Stomach (tissue), 9 donors: ENCODE results near the gene TMEM8B. TPM values are rescaled to one million over a fixed set of nuclear protein-coding genes. Genes with fewer than 3 reads are reported as not detected.
"Not testable (repeated sequence)": the region's sequence is repeated elsewhere in the genome, so short reads cannot be mapped to it uniquely, and the experiment has no call there.

Experiments
- DNase-seq, 2 donors: peaks; one replicate each; pipeline versions ENCODE4 v3.0.0 to v3.0.0-alpha.2; 2013 to 2019
- H3K27ac ChIP-seq, 5 donors: fragments of 200-600 bp in 4 of 5; sonication (generic) in 4 of 5; one replicate each; pipeline ENCODE4 v1.5.1; 2013 to 2019; ENCODE audit warnings: mild to moderate bottlenecking in 1 of 5, moderate library complexity in 1 of 5
- H3K27me3 ChIP-seq, 3 donors: fragments of 200-600 bp; sonication (generic); one replicate each; pipeline ENCODE4 v1.5.1; 2017 to 2019; ENCODE audit warnings: mixed run types in 1 of 3
- H3K36me3 ChIP-seq, 4 donors: fragments of 200-600 bp; sonication (generic); 1 replicate in 3 of 4; 2 replicates in 1 of 4; pipeline ENCODE4 v1.5.1; 2016 to 2019
- H3K4me1 ChIP-seq, 4 donors: fragments of 200-600 bp; sonication (generic); one replicate each; pipeline ENCODE4 v1.5.1; 2016 to 2019
- H3K4me3 ChIP-seq, 4 donors: fragments of 200-600 bp; sonication (generic) in 3 of 4; one replicate each; pipeline ENCODE4 v1.5.1; 2016 to 2019; ENCODE audit warnings: mild to moderate bottlenecking in 1 of 4
- H3K9me3 ChIP-seq, 4 donors: fragments of 200-600 bp; sonication (generic); one replicate each; pipeline ENCODE4 v1.5.1; 2016 to 2019
- CTCF ChIP-seq, 7 experiments: fragments of 450-650 bp in 4 of 7; fragments of 200-600 bp in 3 of 7; sonication (generic) in 3 of 7; IDR thresholded peaks; one replicate each; pipeline ENCODE4 v1.5.1; 2016 to 2019; ENCODE audit warnings: antibody characterized with exemption in 7 of 7, control low read depth in 2 of 7, mild to moderate bottlenecking in 1 of 7
- EP300 ChIP-seq: sonication (generic); formaldehyde crosslinking; IDR thresholded peaks from one replicate; pipeline ENCODE4 v1.6.1; 2017; ENCODE audit warnings: antibody characterized with exemption
- POLR2A ChIP-seq, 4 donors: fragments of 450-650 bp; IDR thresholded peaks; one replicate each; pipeline ENCODE4 v1.6.1; 2016; ENCODE audit warnings: antibody characterized with exemption in 4 of 4, control low read depth in 2 of 4, mild to moderate bottlenecking in 1 of 4, moderate library complexity in 1 of 4
- POLR2AphosphoS5 ChIP-seq, 3 donors: sonication (generic); formaldehyde crosslinking; IDR thresholded peaks; one replicate each; pipeline ENCODE4 v1.6.1; 2016; ENCODE audit warnings: antibody characterized with exemption in 3 of 3
- WGBS, 5 donors: extraction: QIAGEN DNeasy Blood & Tissue Kit in 3 of 5; methylation state at CpG; one replicate each; pipeline versions ENCODE4 v1.1.5 to v1.1.7; 2013 to 2018; 5-methylcytosine and 5-hydroxymethylcytosine counted together
- intact Hi-C: fragments of 100-400 bp; cut with DNase I; formaldehyde crosslinking; loops from one replicate; pipeline ENCODE4 v1.15.1; 2023; ENCODE audit warnings: low total_unique reads
- polyA plus RNA-seq, 3 donors: library from polyadenylated mRNA; stranded (reverse); fragments of 200-250 nt; gene quantifications; one replicate each; pipeline ENCODE4 v1.2.3, GENCODE V29; 2013
- total RNA-seq, 5 donors: library from RNA; depleted of rRNA; stranded (reverse); fragments of >200 nt; gene quantifications; one replicate each; pipeline versions ENCODE4 v1.1.0 to v1.2.3, GENCODE V29; 2014 to 2016
- donor health status: healthy with polysubstance abuse.
- donor health status: Bipolar disorder and iron deficiency.
- donor health status: healthy.

TMEM8B gene
- total and polyA plus RNA-seq, 8 donors = 4.6 to 81.4 (median 8.1) TPM

- H3K4me3 ChIP-seq = no peak overlapping the region
- DNase-seq = no peak
- intact Hi-C loops = no loop called here
- no peaks in the 10 kb centered on the region for H3K4me1 ChIP-seq
- no peak for TF ChIP-seq POLR2AphosphoS5 (IDR thresholded peaks at IDR 0.05)
- no peak for TF ChIP-seq EP300
- no peak for TF ChIP-seq POLR2A (IDR thresholded peaks at IDR 0.05)
- no peak for TF ChIP-seq CTCF (IDR thresholded peaks at IDR 0.05)
- no peaks in the 10 kb centered on the region for H3K9me3 ChIP-seq
- 87 to 99% (median 93%) methylated on average over 2 of the region's 2 CpGs for WGBS, 5 donors
- H3K27me3 ChIP-seq = peaks cover 0 to 28% (median 0%) of the 10 kb centered on the region in 3 donors
- no peak overlapping the region for H3K27ac ChIP-seq
- no peaks in the 10 kb centered on the region for H3K36me3 ChIP-seq
Observed at GRCh38 chr9:35896570-35896969, 67.5 kb downstream of the TMEM8B start.

DNA sequence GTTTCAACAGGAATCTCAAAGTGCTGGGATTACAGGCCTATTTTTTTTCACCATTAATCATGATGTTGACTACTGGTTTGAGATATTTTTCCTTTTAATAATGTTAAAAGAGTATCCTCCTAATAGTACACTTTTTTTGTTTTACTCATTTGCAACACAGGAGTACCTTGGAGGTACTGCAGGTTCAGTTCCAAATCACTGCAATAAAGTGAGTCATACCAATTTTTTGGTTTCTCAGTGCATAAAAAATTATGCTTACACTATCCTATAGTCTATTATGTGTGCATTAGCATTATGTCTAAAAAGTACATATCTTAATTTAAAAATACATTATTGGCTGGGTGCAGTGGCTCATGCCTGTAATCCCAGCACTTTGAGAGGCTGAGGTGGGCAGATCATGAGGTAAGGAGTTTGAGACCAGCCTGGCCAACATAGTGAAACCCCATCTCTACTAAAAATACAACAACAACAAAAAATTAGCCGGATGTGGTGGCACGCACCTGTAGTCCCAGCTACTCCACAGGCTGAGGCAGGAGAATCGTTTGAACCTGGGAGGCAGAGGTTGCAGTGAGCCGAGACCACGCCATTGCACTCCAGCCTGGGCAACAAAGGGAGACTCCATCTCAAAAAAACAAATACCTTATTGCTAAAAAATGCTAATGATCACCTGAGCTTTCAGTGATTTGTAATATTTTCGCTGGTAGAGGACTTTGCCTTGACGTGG, 68.5 kb downstream of the TMEM8B start:
- H3K36me3 ChIP-seq, DNase-seq, H3K27ac ChIP-seq, H3K4me3 ChIP-seq, H3K9me3 ChIP-seq, H3K4me1 ChIP-seq, intact Hi-C loops: not testable (repeated sequence)
- 86 to 95% (median 87%) methylated on average over 7 of the region's 7 CpGs for WGBS, 5 donors
- H3K27me3 ChIP-seq = peaks cover 0 to 22% (median 0%) of the 10 kb centered on the region in 3 donors

- Histone ChIP-seq H3K9me3 (no peaks in the 10 kb centered on the region), H3K36me3 (no peaks in the 10 kb centered on the region), H3K4me3 (no peak overlapping the region), H3K27ac (no peak overlapping the region), H3K4me1 (peaks cover 0 to 4% (median 0%) of the 10 kb centered on the region in 4 donors), H3K27me3 (peaks cover 0 to 21% (median 0%) of the 10 kb centered on the region in 3 donors)
- intact Hi-C loops = no loop called here
- DNase-seq = no peak
- TF ChIP-seq EP300 (no peak), CTCF (IDR thresholded peaks at IDR 0.05) (no peak), POLR2A (IDR thresholded peaks at IDR 0.05) (no peak), POLR2AphosphoS5 (IDR thresholded peaks at IDR 0.05) (no peak)
Observed at GRCh38 chr9:35898337-35898736, 69.3 kb downstream of the TMEM8B start.

DNA sequence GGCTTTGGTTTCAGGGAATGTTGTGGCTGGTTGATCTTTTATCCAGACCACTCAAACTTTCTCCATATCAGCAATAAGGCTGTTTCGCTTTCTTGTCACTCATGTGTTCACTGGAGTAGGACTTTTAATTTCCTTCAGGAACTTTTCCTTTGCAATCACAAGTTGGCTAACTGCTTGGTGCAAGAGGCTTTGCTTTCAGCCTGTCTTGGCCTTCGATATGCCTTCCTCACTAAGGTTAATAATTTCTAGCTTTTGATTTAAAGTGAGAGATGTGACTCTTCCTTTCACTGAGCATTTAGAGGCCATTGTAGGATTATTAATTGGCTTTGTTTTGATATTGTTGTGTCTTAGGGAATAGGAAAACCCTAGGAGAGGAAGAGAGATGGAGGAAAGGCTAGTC, 70.0 kb downstream of the TMEM8B start:
- Histone ChIP-seq H3K9me3 (no peaks in the 10 kb centered on the region), H3K4me3 (no peak overlapping the region), H3K4me1 (peaks cover 0 to 8% (median 0%) of the 10 kb centered on the region in 4 donors), H3K27me3 (peaks cover 0 to 19% (median 0%) of the 10 kb centered on the region in 3 donors), H3K27ac (no peak overlapping the region), H3K36me3 (no peaks in the 10 kb centered on the region)
- 44 to 76% (median 46%) methylated on average over 2 of the region's 2 CpGs for WGBS, 5 donors
- TF ChIP-seq POLR2AphosphoS5 (IDR thresholded peaks at IDR 0.05) (no peak), POLR2A (IDR thresholded peaks at IDR 0.05) (no peak), CTCF (IDR thresholded peaks at IDR 0.05) (no peak), EP300 (no peak)
- intact Hi-C loops = no loop called here
- no peak for DNase-seq

DNA sequence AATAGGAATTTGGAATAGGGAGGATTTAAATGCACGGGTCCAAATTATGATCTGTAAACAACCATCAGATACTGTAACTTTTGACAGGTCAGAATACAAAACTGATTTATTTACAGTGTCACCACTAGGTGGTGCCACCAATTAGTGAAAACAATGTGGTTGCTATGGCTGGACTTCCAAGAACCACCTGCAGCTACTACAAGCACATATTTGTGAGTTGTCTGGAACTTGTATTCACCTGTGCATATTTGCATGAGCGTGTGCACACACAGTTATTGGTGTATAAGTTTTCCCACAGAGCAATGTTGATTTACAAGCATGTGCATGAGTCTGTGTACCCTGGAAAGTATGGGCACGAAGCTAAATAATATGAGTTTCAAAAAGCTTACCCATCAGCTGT, 74.0 kb downstream of the TMEM8B start:
- peak in 1 of 2 donors; percentile 86 for DNase-seq
- intact Hi-C loops = no loop called here
- WGBS, 5 donors = 21 to 34% (median 23%) methylated on average over 3 of the region's 3 CpGs

More for the DNA sequence above, 74.0 kb downstream of the TMEM8B start:
- Histone ChIP-seq H3K27me3 (peaks cover 0 to 7% (median 0%) of the 10 kb centered on the region in 3 donors), H3K4me3 (no peak overlapping the region), H3K4me1 (peaks cover 34 to 48% (median 37%) of the 10 kb centered on the region in 4 donors), H3K9me3 (no peaks in the 10 kb centered on the region), H3K36me3 (no peaks in the 10 kb centered on the region), H3K27ac (no peak overlapping the region)
- TF ChIP-seq POLR2AphosphoS5 (IDR thresholded peaks at IDR 0.05) (peak in 1 of 3 donors; percentile 30), EP300 (no peak), CTCF (IDR thresholded peaks at IDR 0.05) (peak in 5 of 7 experiments; percentile 26 to 77 (median 72))
